Ammon's horn (tissue), 1 donor: ENCODE data around the gene NLRP4.
"Not testable (repeated sequence)": the region's sequence is repeated elsewhere in the genome, so short reads cannot be mapped to it uniquely, and the experiment has no call there.

Source experiments
- DNase-seq: peaks from one replicate; pipeline ENCODE4 v3.0.0-alpha.2; 2016; ENCODE audit warnings: low spot score

NLRP4 gene

GRCh38 chr19:55877211-55877610 is 40.9 kb downstream of the NLRP4 start:
- DNase-seq, result no peak

GRCh38 chr19:55882626-55883025 is 46.3 kb downstream of the NLRP4 start:
- no peak for DNase-seq

GRCh38 chr19:55898911-55899310 is 62.6 kb downstream of the NLRP4 start:
- no peak for DNase-seq

- no peak for DNase-seq
Observed at GRCh38 chr19:55901369-55902079, 65.2 kb downstream of the NLRP4 start.

GRCh38 chr19:55902080-55902751 is 65.9 kb downstream of the NLRP4 start:
- DNase-seq, result no peak

GRCh38 chr19:55907286-55907685 is 70.9 kb downstream of the NLRP4 start:
- DNase-seq, result no peak

GRCh38 chr19:55907746-55908145 is 71.4 kb downstream of the NLRP4 start:
- no peak for DNase-seq

- DNase-seq, result no peak
Observed at GRCh38 chr19:55909801-55910200, 73.5 kb downstream of the NLRP4 start.

GRCh38 chr19:55912916-55913315 is 76.6 kb downstream of the NLRP4 start:
- DNase-seq, result no peak

- no peak for DNase-seq
Observed at GRCh38 chr19:55913643-55914268, 77.4 kb downstream of the NLRP4 start.

GRCh38 chr19:55923556-55923955 is 87.2 kb downstream of the NLRP4 start:
- DNase-seq, result no peak

GRCh38 chr19:55927991-55928390 is 91.7 kb downstream of the NLRP4 start:
- no peak for DNase-seq

- not testable (repeated sequence) for DNase-seq
Observed at GRCh38 chr19:55929258-55929657, 92.9 kb downstream of the NLRP4 start.

- DNase-seq, result no peak
Observed at GRCh38 chr19:55930996-55931515, 94.7 kb downstream of the NLRP4 start.
